ENCODE data around the gene CTNNBL1. TPM values are rescaled to one million over a fixed set of nuclear protein-coding genes. Genes with fewer than 3 reads are reported as not detected.

CTNNBL1 gene
- total RNA-seq, 1 experiment from 2014 or later, result 45.2 TPM

DNA sequence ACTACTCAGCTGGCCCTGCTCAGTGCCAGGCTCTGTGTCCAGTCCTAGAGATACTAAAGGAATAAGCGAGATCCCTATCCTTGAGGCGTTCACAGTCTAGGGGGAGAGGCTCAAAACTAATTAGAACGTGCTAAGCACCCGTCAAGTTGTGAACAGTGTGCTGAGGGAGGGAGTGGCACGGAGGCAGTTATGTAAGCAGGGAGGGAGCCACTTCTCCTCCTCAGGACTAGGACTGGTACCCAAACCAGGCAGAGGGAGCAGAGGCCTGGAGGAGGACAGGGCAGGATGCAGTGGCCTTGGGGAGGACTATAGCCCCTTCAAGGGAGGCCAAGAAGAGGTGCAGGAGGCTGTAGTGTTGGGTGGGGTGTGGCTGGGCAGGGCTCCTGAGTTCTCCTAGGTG, 169.5 kb downstream of the CTNNBL1 start:
- Mint-ChIP-seq H3K36me3 (ENCODE audit: insufficient read depth, unreplicated experiment) (peaks cover 22% of the 10 kb centered on the region), H3K4me3 (ENCODE audit: unreplicated experiment) (no peak overlapping the region), H3K4me1 (ENCODE audit: insufficient read depth, unreplicated experiment) (no peaks in the 10 kb centered on the region), H3K27ac (ENCODE audit: low read depth, unreplicated experiment) (no peak overlapping the region), H3K9me3 (ENCODE audit: unreplicated experiment) (no peaks in the 10 kb centered on the region), H3K27me3 (ENCODE audit: insufficient read depth, unreplicated experiment) (no peaks in the 10 kb centered on the region)
- TF ChIP-seq, protein P1, sequence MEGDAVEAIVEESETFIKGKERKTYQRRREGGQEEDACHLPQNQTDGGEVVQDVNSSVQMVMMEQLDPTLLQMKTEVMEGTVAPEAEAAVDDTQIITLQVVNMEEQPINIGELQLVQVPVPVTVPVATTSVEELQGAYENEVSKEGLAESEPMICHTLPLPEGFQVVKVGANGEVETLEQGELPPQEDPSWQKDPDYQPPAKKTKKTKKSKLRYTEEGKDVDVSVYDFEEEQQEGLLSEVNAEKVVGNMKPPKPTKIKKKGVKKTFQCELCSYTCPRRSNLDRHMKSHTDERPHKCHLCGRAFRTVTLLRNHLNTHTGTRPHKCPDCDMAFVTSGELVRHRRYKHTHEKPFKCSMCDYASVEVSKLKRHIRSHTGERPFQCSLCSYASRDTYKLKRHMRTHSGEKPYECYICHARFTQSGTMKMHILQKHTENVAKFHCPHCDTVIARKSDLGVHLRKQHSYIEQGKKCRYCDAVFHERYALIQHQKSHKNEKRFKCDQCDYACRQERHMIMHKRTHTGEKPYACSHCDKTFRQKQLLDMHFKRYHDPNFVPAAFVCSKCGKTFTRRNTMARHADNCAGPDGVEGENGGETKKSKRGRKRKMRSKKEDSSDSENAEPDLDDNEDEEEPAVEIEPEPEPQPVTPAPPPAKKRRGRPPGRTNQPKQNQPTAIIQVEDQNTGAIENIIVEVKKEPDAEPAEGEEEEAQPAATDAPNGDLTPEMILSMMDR (IDR thresholded peaks at IDR 0.05; ENCODE audit: unreplicated experiment), result no peak
- CTCF ChIA-PET, result no interaction called here
- no TSS peak for BruUV-seq (replicated peaks)
- POLR2A ChIA-PET, result no interaction called here
- DNase-seq (ENCODE audit: unreplicated experiment), result no peak
- intact Hi-C loops (cut with micrococcal nuclease), result no loop called here

DNA sequence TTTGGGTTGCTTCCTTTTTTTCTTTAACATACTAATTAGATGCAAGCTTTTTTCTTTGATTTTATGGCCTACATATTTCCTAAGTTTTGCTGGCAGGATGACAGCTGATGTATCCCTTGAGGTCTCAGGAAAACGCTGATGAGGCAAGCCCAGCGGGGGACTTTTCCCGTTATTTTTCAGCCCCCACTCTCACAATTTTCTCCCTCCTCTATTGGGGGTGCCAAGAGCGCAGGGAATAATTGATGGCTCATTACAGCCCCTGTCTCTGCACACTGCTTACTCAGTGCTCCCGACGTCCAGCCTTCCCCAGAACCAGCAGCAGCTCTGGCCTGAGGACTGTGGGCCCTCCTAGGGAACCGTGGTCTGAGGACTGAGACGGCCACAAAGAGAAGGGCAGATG, 170.5 kb downstream of the CTNNBL1 start:
- intact Hi-C loops (cut with micrococcal nuclease), result no loop called here
- H3K4me3 Mint-ChIP-seq (ENCODE audit: unreplicated experiment), result no peak overlapping the region
- H3K4me1 Mint-ChIP-seq (ENCODE audit: insufficient read depth, unreplicated experiment), result no peaks in the 10 kb centered on the region
- peaks cover 22% of the 10 kb centered on the region for H3K36me3 Mint-ChIP-seq (ENCODE audit: insufficient read depth, unreplicated experiment)
- BruUV-seq (replicated peaks), result no TSS peak
- DNase-seq (ENCODE audit: unreplicated experiment), result no peak
- H3K27me3 Mint-ChIP-seq (ENCODE audit: insufficient read depth, unreplicated experiment), result no peaks in the 10 kb centered on the region
- no peaks in the 10 kb centered on the region for H3K9me3 Mint-ChIP-seq (ENCODE audit: unreplicated experiment)
- ChIA-PET POLR2A (interaction anchor here (1.1 kb wide), 1 partner anchor 23 kb away, joined by 4 read pairs; no protein-coding TSS in a partner anchor), CTCF (no interaction called here)
- no peak overlapping the region for H3K27ac Mint-ChIP-seq (ENCODE audit: low read depth, unreplicated experiment)
- TF ChIP-seq, protein P1 (IDR thresholded peaks at IDR 0.05; ENCODE audit: unreplicated experiment), result no peak

DNA sequence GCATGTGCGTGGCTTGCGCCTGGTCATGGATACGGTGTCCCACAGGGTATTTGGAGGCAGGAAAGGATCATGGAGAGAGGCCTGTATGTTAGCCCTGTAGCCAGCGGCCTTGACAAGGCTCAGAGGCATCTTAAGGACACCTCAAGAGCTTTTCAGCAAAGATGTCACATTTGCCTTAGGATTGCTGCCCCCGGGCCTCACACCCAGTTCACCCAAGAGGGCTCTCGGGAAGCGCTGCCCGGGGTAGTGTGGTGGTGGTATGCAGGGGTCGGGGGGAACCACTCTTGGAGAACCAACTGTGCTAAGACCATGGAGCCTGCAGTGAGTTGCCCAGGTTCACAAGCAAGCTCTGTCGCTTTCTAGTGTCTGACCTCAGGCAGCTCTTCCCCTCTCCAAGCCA, 172.2 kb downstream of the CTNNBL1 start:
- H3K9me3 Mint-ChIP-seq (ENCODE audit: unreplicated experiment), result no peaks in the 10 kb centered on the region
- H3K4me3 Mint-ChIP-seq (ENCODE audit: unreplicated experiment), result no peak overlapping the region
- no peak overlapping the region for H3K27ac Mint-ChIP-seq (ENCODE audit: low read depth, unreplicated experiment)
- TF ChIP-seq, protein P1 (IDR thresholded peaks at IDR 0.05; ENCODE audit: unreplicated experiment), result no peak
- BruUV-seq (replicated peaks), result no TSS peak
- DNase-seq (ENCODE audit: unreplicated experiment), result no peak
- intact Hi-C loops (cut with micrococcal nuclease), result no loop called here
- ChIA-PET POLR2A (no interaction called here), CTCF (interaction anchor here (0.6 to 1.2 kb wide), 5 partner anchors 9 to 1025 kb away, joined by 3 read pairs; no protein-coding TSS in a partner anchor)
- H3K27me3 Mint-ChIP-seq (ENCODE audit: insufficient read depth, unreplicated experiment), result no peaks in the 10 kb centered on the region
- H3K36me3 Mint-ChIP-seq (ENCODE audit: insufficient read depth, unreplicated experiment), result peaks cover 16% of the 10 kb centered on the region
- peaks cover 6% of the 10 kb centered on the region for H3K4me1 Mint-ChIP-seq (ENCODE audit: insufficient read depth, unreplicated experiment)

DNA sequence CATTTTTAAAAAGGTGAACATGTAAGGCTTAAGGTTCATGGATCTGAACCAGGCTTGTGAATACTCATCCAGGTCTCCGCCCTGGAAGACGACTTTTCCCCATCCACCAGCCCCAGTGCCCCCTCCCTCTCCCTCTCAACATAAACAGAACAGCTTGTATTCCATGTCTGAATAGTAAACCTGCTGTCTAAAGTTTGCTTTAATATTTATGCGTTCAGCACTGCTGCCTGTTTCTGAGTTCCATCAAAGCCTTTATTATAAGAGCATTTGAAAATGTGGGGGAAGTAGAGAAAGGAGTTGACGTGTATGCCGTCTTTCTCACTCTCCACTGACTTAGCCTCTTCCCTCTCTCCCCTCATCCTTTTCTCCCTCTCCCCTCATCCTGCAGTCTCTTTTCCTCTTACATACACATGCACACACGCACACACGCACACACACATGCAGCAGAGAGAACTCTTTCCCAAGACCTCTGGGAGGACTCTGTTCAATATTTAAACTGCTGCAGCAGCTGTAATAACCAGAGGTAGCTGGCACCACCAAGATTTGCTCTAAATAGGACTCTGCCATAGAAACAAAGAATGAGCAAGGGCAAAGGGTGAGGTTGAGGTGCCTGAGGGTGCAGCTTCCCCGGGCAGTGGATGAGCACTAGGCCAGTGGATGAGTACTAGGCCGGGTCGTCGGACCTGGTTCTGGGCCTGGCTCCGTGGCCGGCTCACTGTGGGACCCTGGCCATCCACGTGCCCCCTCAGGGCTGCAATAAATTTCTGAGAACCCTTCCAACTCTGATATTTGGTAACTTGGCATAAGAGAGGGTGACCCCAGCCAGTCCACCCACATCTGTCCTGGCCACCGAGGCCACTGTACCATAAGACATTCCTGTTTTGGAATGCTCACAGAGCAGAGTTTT, 173.7 kb downstream of the CTNNBL1 start:
- Mint-ChIP-seq H3K4me1 (ENCODE audit: insufficient read depth, unreplicated experiment) (peaks cover 6% of the 10 kb centered on the region), H3K4me3 (ENCODE audit: unreplicated experiment) (no peak overlapping the region), H3K9me3 (ENCODE audit: unreplicated experiment) (no peaks in the 10 kb centered on the region), H3K27me3 (ENCODE audit: insufficient read depth, unreplicated experiment) (no peaks in the 10 kb centered on the region), H3K27ac (ENCODE audit: low read depth, unreplicated experiment) (no peak overlapping the region), H3K36me3 (ENCODE audit: insufficient read depth, unreplicated experiment) (peaks cover 7% of the 10 kb centered on the region)
- intact Hi-C loops (cut with micrococcal nuclease), result no loop called here
- TF ChIP-seq, protein P1 (IDR thresholded peaks at IDR 0.05; ENCODE audit: unreplicated experiment), result no peak
- POLR2A ChIA-PET, result no interaction called here
- CTCF ChIA-PET, result interaction anchor here (1.1 kb wide), 1 partner anchor 10 kb away, joined by 5 read pairs; no protein-coding TSS in a partner anchor
- no peak for DNase-seq (ENCODE audit: unreplicated experiment)
- no TSS peak for BruUV-seq (replicated peaks)
